Measurements from ENCODE around the gene JOSD1. TPM values are rescaled to one million over a fixed set of nuclear protein-coding genes. Genes with fewer than 3 reads are reported as not detected.
A peak's percentile ranks its signal among the peaks of the same experiment; 100 is the strongest.

Gene JOSD1
- total RNA-seq, 8 experiments from 2014 or later = 25.8 to 56.7 (median 28.9) TPM

DNA sequence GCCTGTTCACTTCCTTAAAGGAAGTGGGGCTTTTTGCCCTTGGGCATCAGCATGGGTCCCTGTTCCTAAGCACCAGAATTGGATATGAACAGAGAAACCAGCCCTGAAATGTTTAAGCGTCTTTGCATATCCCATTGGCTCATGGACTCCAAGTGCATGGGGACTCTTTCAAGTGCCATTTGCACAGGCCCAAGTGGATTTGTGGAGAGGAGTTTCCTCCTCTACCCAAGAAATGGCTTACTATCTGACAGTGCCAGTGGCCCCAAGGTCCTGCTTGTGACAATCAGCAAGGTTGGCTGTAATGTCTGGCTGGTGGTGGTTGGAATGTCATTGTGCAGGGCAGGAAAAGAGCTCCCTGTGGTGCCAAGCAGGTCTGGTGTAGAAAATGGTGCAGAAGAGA is 15.0 kb downstream of the JOSD1 start:
- ATAC-seq (replicated peaks in 6 of 8) = no peak
- Histone ChIP-seq H3K4me3 (no peak overlapping the region), H3K27ac (no peak overlapping the region), H3K4me1 (replicated peaks in 1 of 2) (peaks cover 0 to 3% of the 10 kb centered on the region in 2 donors)
- 86 to 100% (median 100%) methylated on average over 1 of the region's 1 CpG; no CpG with 5 or more reads in 7 of the 10 experiments for WGBS, 10 experiments
- in situ Hi-C loops (cut with MboI; ENCODE audit: low pct_unique_long_range_greater_than_20kb in 2 of 9, low sequenced_read_pairs in 9 of 9, unreplicated experiment in 9 of 9) = no loop called here

- peaks cover 0 to 3% of the 10 kb centered on the region in 2 donors for H3K4me1 ChIP-seq (replicated peaks in 1 of 2)
- WGBS, 10 experiments = 73 to 100% (median 89%) methylated on average over 1 to 8 of the region's 9 CpGs; no CpG with 5 or more reads in 2 of the 10 experiments
- in situ Hi-C loops (cut with MboI; ENCODE audit: low pct_unique_long_range_greater_than_20kb in 2 of 9, low sequenced_read_pairs in 9 of 9, unreplicated experiment in 9 of 9) = no loop called here
- no peak for ATAC-seq (replicated peaks in 6 of 8)
- H3K4me3 ChIP-seq = no peak overlapping the region
- no peak overlapping the region for H3K27ac ChIP-seq
Measured at GRCh38 chr22:38684895-38685294, 15.8 kb downstream of the JOSD1 start.

DNA sequence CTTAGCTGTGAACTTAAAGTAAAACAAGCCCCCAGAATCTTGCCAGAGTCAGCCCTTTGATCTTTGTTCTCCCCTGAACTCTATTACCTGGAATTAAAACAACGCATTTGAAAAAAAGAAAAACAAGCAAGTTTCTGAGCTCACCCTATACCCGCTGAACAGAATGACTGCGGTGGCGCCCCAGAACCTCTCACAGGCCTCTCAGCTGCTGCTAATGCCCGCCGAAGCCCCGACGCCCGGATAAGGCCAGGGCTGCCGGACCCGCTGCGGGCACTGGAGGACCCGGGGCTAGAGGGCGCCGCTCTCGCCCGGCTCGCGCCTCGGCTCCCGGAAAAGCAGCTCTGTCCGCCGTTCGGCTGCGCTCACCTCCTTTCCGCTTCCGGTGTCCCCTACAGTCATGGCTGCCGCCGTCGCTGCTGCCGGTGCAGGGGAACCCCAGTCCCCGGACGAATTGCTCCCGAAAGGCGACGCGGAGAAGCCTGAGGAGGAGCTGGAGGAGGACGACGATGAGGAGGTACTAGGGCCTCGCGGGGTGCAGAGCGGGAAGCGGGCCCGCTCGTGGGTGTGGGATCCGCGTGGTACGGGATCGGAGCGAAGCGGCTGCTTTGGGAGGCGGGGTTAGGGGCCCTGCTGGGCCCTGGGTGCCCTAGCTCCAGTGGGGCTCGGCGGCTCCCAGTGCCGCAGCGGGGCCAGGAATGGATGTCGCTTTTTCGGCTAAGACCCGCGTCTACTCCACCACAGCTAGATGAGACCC is 19.0 kb downstream of the JOSD1 start, which contains the start of gene TOMM22:
TOMM22 (plus strand) TSS at position 376 of the 754 bp plus-strand sequence; CDS start at position 398, 22 bp downstream.
- H3K4me3 ChIP-seq = peak within 1 kb of the TSS; percentile 85 to 99 (median 90)
- WGBS, 10 experiments = 0 to 2% (median 0%) methylated on average over 1 to 15 of the region's 60 CpGs; no CpG with 5 or more reads in 3 of the 10 experiments
- peaks cover 0 to 3% of the 10 kb centered on the region in 2 donors for H3K4me1 ChIP-seq (replicated peaks in 1 of 2)
- in situ Hi-C loops (cut with MboI; ENCODE audit: low pct_unique_long_range_greater_than_20kb in 2 of 9, low sequenced_read_pairs in 9 of 9, unreplicated experiment in 9 of 9) = no loop called here
- peak within 1 kb of the TSS; percentile 67 to 90 for H3K27ac ChIP-seq
- ATAC-seq (replicated peaks in 6 of 8) = peak; percentile 98 to 99 (median 99)

DNA sequence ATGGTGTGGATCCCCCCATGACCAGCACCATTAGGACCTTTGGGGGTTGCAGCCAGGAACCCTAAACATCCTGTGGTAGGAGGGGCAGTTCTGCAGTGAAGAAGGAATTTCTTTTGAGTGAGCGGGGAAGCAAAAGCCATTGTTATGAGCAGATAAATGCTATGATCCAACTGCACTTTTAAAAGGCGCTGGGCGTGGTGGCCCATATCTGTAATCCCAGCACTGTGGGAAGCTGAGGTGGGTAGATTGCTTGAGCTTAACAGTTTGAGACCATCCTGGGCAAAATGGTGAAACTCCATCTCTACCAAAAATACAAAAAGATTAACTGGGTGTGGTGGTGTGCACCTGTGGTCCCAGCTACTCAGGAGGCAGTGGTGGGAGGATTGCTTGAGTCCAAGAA is 24.9 kb downstream of the JOSD1 start:
- Histone ChIP-seq H3K27ac (no peak overlapping the region), H3K4me3 (no peak overlapping the region), H3K4me1 (replicated peaks in 1 of 2) (no peaks in the 10 kb centered on the region)
- 100% methylated on average over 1 of the region's 3 CpGs; no CpG with 5 or more reads in 7 of the 10 experiments for WGBS, 10 experiments
- ATAC-seq (replicated peaks in 6 of 8) = no peak
- in situ Hi-C loops (cut with MboI; ENCODE audit: low pct_unique_long_range_greater_than_20kb in 2 of 9, low sequenced_read_pairs in 9 of 9, unreplicated experiment in 9 of 9) = no loop called here

DNA sequence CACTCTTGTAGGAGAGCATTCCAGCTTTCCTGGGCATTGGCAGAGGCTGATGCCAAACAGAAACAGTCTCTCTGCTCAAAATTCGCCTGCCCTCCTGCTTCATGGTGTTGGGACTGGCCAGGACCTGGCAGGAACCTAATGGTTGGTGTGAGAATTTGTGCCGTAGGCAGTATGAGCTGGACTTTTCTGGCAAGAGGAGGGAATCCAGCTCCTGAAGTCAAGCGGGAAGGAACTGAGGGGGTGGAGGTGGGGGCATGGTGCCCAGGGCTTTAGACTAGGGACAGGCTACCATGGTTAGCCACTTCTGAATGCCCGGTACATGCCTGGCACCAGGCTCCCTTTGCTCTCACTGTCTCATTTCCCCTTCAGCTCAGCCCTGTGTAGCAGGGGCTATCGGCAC is 25.9 kb downstream of the JOSD1 start:
- no peak for ATAC-seq (replicated peaks in 6 of 8)
- Histone ChIP-seq H3K4me1 (replicated peaks in 1 of 2) (no peaks in the 10 kb centered on the region), H3K27ac (no peak overlapping the region), H3K4me3 (no peak overlapping the region)
- in situ Hi-C loops (cut with MboI; ENCODE audit: low pct_unique_long_range_greater_than_20kb in 2 of 9, low sequenced_read_pairs in 9 of 9, unreplicated experiment in 9 of 9) = no loop called here
- WGBS, 10 experiments = 73 to 100% (median 87%) methylated on average over 1 to 4 of the region's 5 CpGs; no CpG with 5 or more reads in 5 of the 10 experiments

GRCh38 chr22:38657045-38657909 is 43.5 kb downstream of the JOSD1 start:
- Histone ChIP-seq H3K4me3 (peak overlapping the region; percentile 74 to 98 (median 92)), H3K4me1 (replicated peaks in 1 of 2) (peaks cover 3 to 4% of the 10 kb centered on the region in 2 donors), H3K27ac (peak overlapping the region; percentile 99 to 100)
- WGBS, 10 experiments = 0 to 20% (median 7%) methylated on average over 2 to 14 of the region's 16 CpGs
- peak in 4 of 8 experiments; percentile 2 to 20 (median 10) for ATAC-seq (replicated peaks in 6 of 8)
- in situ Hi-C loops (cut with MboI; ENCODE audit: low pct_unique_long_range_greater_than_20kb in 2 of 9, low sequenced_read_pairs in 9 of 9, unreplicated experiment in 9 of 9) = no loop called here

GRCh38 chr22:38656256-38657044 is 44.3 kb downstream of the JOSD1 start, which contains the start of the genes CBY1 and FAM227A:
TSS of gene CBY1 (plus strand) at chr22:38656638. CDS start at chr22:38668055, 11,417 bp downstream.
TSS of gene FAM227A (minus strand) at chr22:38656392. CDS start at chr22:38650168, 6,224 bp downstream.
- H3K4me1 ChIP-seq (replicated peaks in 1 of 2) = peaks cover 3 to 4% of the 10 kb centered on the region in 2 donors
- H3K27ac ChIP-seq = peak within 1 kb of the TSS; percentile 99 to 100
- WGBS, 10 experiments = 0% methylated on average over 1 to 13 of the region's 66 CpGs; no CpG with 5 or more reads in 6 of the 10 experiments
- in situ Hi-C loops (cut with MboI; ENCODE audit: low pct_unique_long_range_greater_than_20kb in 2 of 9, low sequenced_read_pairs in 9 of 9, unreplicated experiment in 9 of 9) = no loop called here
- ATAC-seq (replicated peaks in 6 of 8) = peak; percentile 89 to 94 (median 91)
- peak within 1 kb of the TSS; percentile 74 to 98 (median 92) for H3K4me3 ChIP-seq

DNA sequence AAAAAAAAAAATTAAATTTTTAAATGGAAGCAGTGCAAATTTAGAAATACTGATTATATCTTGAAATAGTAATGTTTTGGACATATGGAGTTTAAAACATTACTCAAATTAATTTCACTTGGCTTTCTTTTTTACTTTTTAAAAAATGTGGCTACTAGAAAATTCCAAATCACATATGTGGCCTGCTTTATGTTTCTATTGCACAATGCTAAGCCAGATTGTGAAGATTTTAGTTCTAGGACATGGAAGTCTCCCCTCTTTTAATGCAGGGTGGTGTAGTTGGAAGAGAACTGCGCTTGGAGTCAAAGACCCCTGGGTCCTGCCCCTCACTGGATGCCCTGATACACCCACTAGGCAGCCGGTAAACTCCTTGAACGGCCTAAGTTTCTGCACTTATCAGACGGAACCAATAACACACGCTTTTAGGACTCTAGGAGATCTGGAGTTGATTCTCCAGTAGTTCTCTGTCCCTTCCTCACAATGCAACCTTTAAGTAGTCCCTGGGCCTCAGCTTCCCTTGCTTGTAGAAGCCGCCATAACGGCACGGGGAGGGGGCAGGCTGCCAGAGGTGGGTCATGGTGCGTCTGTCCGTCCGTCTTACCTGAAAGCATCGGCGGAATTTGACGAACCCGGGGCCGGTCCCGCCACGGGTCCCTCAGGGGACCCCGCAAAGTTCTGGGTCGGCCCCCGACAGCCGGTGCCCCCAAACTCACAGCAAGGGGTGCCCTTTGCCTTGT is 45.1 kb downstream of the JOSD1 start:
- in situ Hi-C loops (cut with MboI; ENCODE audit: low pct_unique_long_range_greater_than_20kb in 2 of 9, low sequenced_read_pairs in 9 of 9, unreplicated experiment in 9 of 9) = no loop called here
- Histone ChIP-seq H3K4me3 (peak overlapping the region; percentile 74 to 98 (median 92)), H3K27ac (peak overlapping the region; percentile 99 to 100), H3K4me1 (replicated peaks in 1 of 2) (peaks cover 3 to 4% of the 10 kb centered on the region in 2 donors)
- peak in 7 of 8 experiments; percentile 8 to 30 (median 13) for ATAC-seq (replicated peaks in 6 of 8)
- WGBS, 10 experiments = 0 to 100% (median 13%) methylated on average over 1 to 7 of the region's 22 CpGs; no CpG with 5 or more reads in 3 of the 10 experiments

GRCh38 chr22:38653741-38654140 is 47.0 kb downstream of the JOSD1 start:
- WGBS, 10 experiments = 96 to 100% (median 100%) methylated on average over 1 to 8 of the region's 8 CpGs; no CpG with 5 or more reads in 3 of the 10 experiments

DNA sequence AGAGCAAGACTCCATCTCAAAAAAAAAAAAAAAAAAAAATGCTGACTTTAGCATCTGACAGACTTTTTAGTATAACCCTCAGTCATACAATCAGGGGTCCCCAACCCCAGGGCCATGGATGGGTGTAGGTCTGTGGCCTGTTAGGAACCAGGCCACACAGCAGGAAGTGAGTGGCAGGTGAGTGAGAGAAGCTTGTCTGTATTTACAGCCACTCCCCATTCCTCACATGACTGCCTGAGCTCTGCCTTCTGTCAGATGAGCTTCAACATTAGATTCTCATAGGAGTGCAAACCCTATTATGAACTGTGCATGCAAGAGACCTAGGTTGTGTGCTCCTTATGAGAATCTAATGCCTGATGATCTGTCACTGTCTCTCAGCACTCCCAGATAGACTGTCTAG is 47.9 kb downstream of the JOSD1 start:
- no peak overlapping the region for H3K4me3 ChIP-seq
- H3K27ac ChIP-seq = no peak overlapping the region
- ATAC-seq (replicated peaks in 6 of 8) = no peak
- in situ Hi-C loops (cut with MboI; ENCODE audit: low pct_unique_long_range_greater_than_20kb in 2 of 9, low sequenced_read_pairs in 9 of 9, unreplicated experiment in 9 of 9) = no loop called here
- H3K4me1 ChIP-seq (replicated peaks in 1 of 2) = peaks cover under 1 to 4% of the 10 kb centered on the region in 2 donors

More at GRCh38 chr22:38653741-38654140, 47.0 kb downstream of the JOSD1 start:
- in situ Hi-C loops (cut with MboI; ENCODE audit: low pct_unique_long_range_greater_than_20kb in 2 of 9, low sequenced_read_pairs in 9 of 9, unreplicated experiment in 9 of 9) = no loop called here
- no peak overlapping the region for H3K27ac ChIP-seq
- no peak for ATAC-seq (replicated peaks in 6 of 8)
- H3K4me1 ChIP-seq (replicated peaks in 1 of 2) = peaks cover 3 to 4% of the 10 kb centered on the region in 2 donors
- no peak overlapping the region for H3K4me3 ChIP-seq

DNA sequence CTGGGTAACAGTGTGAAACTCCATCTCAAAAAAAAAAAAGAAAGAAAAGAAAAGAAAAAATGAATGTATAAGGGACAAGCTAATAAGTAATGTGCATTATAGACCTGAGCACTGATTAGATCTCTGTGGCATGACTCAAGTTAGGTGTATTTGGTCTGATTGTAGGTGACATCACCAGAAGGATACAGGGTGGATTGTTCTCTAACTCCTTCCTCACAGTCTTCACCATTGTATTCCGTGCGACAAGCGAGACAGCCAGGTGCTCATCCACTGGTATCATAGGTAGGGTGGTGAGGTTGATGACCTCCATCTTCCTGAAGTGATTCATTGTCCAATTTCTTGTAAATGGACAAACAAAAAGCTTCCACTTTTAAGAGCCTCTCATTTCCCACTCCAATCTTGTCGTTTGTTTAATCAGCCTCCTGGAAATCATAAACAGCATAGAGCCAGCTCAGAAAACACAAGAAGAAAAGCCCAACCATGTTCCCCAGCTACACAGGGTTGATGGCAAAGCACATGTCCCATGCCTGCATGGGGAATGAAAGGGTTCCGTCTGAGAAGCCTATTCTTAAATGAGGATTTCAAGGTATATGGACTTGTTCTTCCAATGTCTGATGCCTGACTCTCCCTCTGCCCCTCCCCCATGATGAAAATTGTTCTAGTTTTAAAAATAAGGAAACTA is 50.8 kb downstream of the JOSD1 start:
- ATAC-seq (replicated peaks in 6 of 8) = no peak
- Histone ChIP-seq H3K4me3 (no peak overlapping the region), H3K4me1 (replicated peaks in 1 of 2) (peaks cover 0 to under 1% of the 10 kb centered on the region in 2 donors), H3K27ac (no peak overlapping the region)
- in situ Hi-C loops (cut with MboI; ENCODE audit: low pct_unique_long_range_greater_than_20kb in 2 of 9, low sequenced_read_pairs in 9 of 9, unreplicated experiment in 9 of 9) = no loop called here
- WGBS, 10 experiments = 42 to 98% (median 86%) methylated on average over 1 to 5 of the region's 5 CpGs; no CpG with 5 or more reads in 2 of the 10 experiments

Measured in motor neuron (in vitro differentiated cells).